HepG2 (cell line): ENCODE results near the gene EMP2. TPM values are rescaled to one million over a fixed set of nuclear protein-coding genes. Genes with fewer than 3 reads are reported as not detected.

ENCODE experiments used
- DNMT3B ChIP-seq: conservative IDR thresholded peaks from 2 replicates; pipeline ENCODE4 v1.6.1; 2016; ENCODE audit warnings: missing biosample characterization, control low read depth
- KLF9 ChIP-seq: IDR thresholded peaks from 2 replicates; pipeline ENCODE4 v1.6.1; 2016; ENCODE audit warnings: low read depth
- MBNL3 ChIP-seq: fragments of 250-450 bp; sonication (Bioruptor Pico); conservative IDR thresholded peaks from 2 replicates; pipeline ENCODE4 v1.8.0; 2022; ENCODE audit warnings: mild to moderate bottlenecking, inconsistent platforms
- NAIF1 ChIP-seq: sonication (generic); formaldehyde crosslinking; IDR thresholded peaks from 2 replicates; pipeline ENCODE4 v1.5.0; 2020; ENCODE audit warnings: mild to moderate bottlenecking, missing genetic modification reagents, borderline replicate concordance
- PAXIP1 ChIP-seq: sonication (generic); formaldehyde crosslinking; conservative IDR thresholded peaks from 2 replicates; pipeline ENCODE4 v1.4.0; 2020; ENCODE audit warnings: mild to moderate bottlenecking, missing genetic modification reagents, moderate library complexity
- RBM22 ChIP-seq: fragments of 200-400 bp; formaldehyde crosslinking; optimal IDR thresholded peaks from 2 replicates; pipeline ENCODE3; 2017; ENCODE audit warnings: mild to moderate bottlenecking, low read length, moderate library complexity
- RXRB ChIP-seq: IDR thresholded peaks from 2 replicates; pipeline ENCODE4 v1.6.1; 2016; ENCODE audit warnings: borderline replicate concordance, missing genetic modification reagents, missing compliant biosample characterization
- ZBTB37 ChIP-seq: sonication (generic); formaldehyde crosslinking; IDR thresholded peaks from 2 replicates; pipeline ENCODE4 v1.4.0; 2020; ENCODE audit warnings: mild to moderate bottlenecking, missing genetic modification reagents
- ZBTB7B ChIP-seq: sonication (generic); formaldehyde crosslinking; IDR thresholded peaks from 2 replicates; pipeline ENCODE4 v1.4.0; 2020; ENCODE audit warnings: missing genetic modification reagents
- ZNF326 ChIP-seq: sonication (generic); formaldehyde crosslinking; IDR thresholded peaks from 2 replicates; pipeline ENCODE4 v1.4.0; 2020; ENCODE audit warnings: missing genetic modification reagents, borderline replicate concordance
- ZNF343 ChIP-seq: sonication (generic); formaldehyde crosslinking; IDR thresholded peaks from 2 replicates; pipeline ENCODE4 v1.4.0; 2020; ENCODE audit warnings: mild to moderate bottlenecking, missing genetic modification reagents
- ZNF382 ChIP-seq: sonication (generic); formaldehyde crosslinking; IDR thresholded peaks from 2 replicates; pipeline ENCODE4 v1.5.0; 2020; ENCODE audit warnings: missing genetic modification reagents, mild to moderate bottlenecking, borderline replicate concordance
- ZNF468 ChIP-seq: sonication (generic); formaldehyde crosslinking; IDR thresholded peaks from 2 replicates; pipeline ENCODE4 v1.8.0; 2022; ENCODE audit warnings: mild to moderate bottlenecking, moderate library complexity, missing genetic modification reagents
- ZNF543 ChIP-seq: sonication (generic); formaldehyde crosslinking; IDR thresholded peaks from 2 replicates; pipeline ENCODE4 v1.4.0; 2020; ENCODE audit warnings: mild to moderate bottlenecking, missing genetic modification reagents
- ZNF609 ChIP-seq: sonication (generic); formaldehyde crosslinking; IDR thresholded peaks from 2 replicates; pipeline ENCODE4 v1.4.0; 2020; ENCODE audit warnings: mild to moderate bottlenecking, missing genetic modification reagents, borderline replicate concordance
- ZNF614 ChIP-seq: IDR thresholded peaks from 2 replicates; pipeline ENCODE4 v1.6.1; 2018; ENCODE audit warnings: missing biosample characterization, missing genetic modification reagents, inconsistent platforms, borderline replicate concordance
- ZNF672 ChIP-seq: sonication (generic); formaldehyde crosslinking; IDR thresholded peaks from 2 replicates; pipeline ENCODE4 v1.8.1; 2022; ENCODE audit warnings: missing genetic modification reagents
- ZNF784 ChIP-seq: sonication (generic); formaldehyde crosslinking; IDR thresholded peaks from 2 replicates; pipeline ENCODE4 v1.5.1; 2020; ENCODE audit warnings: missing genetic modification reagents, mild to moderate bottlenecking, borderline replicate concordance
- polyA plus RNA-seq, 8 experiments: library from polyadenylated mRNA; depleted of rRNA in 3 of 8; stranded (reverse) in 7 of 8; unstranded in 1 of 8; fragments of >200 nt; fragmentation: Illumina TruSeq in 4 of 8; extraction: Trizol in 4 of 8; gene quantifications; 2 replicates each; pipeline versions ENCODE4 v1.2.1 to v1.2.3, GENCODE V29; 2011 to 2016; ENCODE audit warnings: low read depth in 4 of 8, missing spikeins in 1 of 8, mixed read lengths in 1 of 8; ENCODE audit not compliant: insufficient read depth in 1 of 8
- total RNA-seq, 5 experiments: library from RNA; depleted of rRNA; stranded (reverse); fragments of >200 nt; fragmentation: Illumina TruSeq; extraction: Trizol; gene quantifications; 2 replicates each; pipeline ENCODE4 v1.2.3, GENCODE V29; 2016; ENCODE audit warnings: low read depth in 1 of 5

Gene EMP2
- total and polyA plus RNA-seq, 2 of the 13 experiments (the other 11 are each of a cell fraction or from before 2014, with no cell fraction given), result 24.6 to 91.2 TPM

GRCh38 chr16:10519929-10520868 lies 60.2 kb downstream of the EMP2 start (continued):
- TF ChIP-seq ZNF609 (CRISPR knock-in tag) (peak; percentile 53; the same call in 1 of the 2 replicates), NAIF1 (CRISPR knock-in tag) (no peak), ZBTB7B (CRISPR knock-in tag) (peak; percentile 35; the same call in 1 of the 2 replicates), PAXIP1 (peak; percentile 83), ZNF543 (CRISPR knock-in tag) (no peak), MBNL3 (CRISPR knock-in tag) (no peak), DNMT3B (CRISPR knock-in tag) (peak; percentile 99), ZNF614 (CRISPR knock-in tag) (peak; percentile 26; the same call in 1 of the 2 replicates), ZNF326 (CRISPR knock-in tag) (no peak), KLF9 (CRISPR knock-in tag) (no peak), RXRB (CRISPR knock-in tag) (peak; percentile 60), ZNF784 (CRISPR knock-in tag) (no peak; the same call in 1 of the 2 replicates), ZBTB37 (CRISPR knock-in tag) (0 out of 2 replicates have a peak, but pooled peaks have one; percentile 30), ZNF468 (no peak), ZNF382 (CRISPR knock-in tag) (no peak), ZNF672 (CRISPR knock-in tag) (no peak), ZNF343 (CRISPR knock-in tag) (no peak; the same call in 1 of the 2 replicates), RBM22 (no peak)
